WTC11 (cell line): Measurements from ENCODE around the gene TPK1. TPM values are rescaled to one million over a fixed set of nuclear protein-coding genes. Genes with fewer than 3 reads are reported as not detected.

Experiments used
- ATAC-seq: fragments of 200-7000 bp; cut with Tn5 transposase; 2 replicates; pipeline ENCODE4 v1.10.0; 2021; ENCODE audit warnings: mild to moderate bottlenecking, moderate library complexity
- CTCF ChIA-PET: fragments of 300-600 bp; sonication (Branson Sonifier 250); formaldehyde crosslinking; loops from one replicate; lab custom pipeline; 2021; ENCODE audit warnings: antibody characterized with exemption; lab: Charles Lee
- POLR2A ChIA-PET: fragments of 350-600 bp; sonication (Branson Sonifier 250); formaldehyde crosslinking; loops from one replicate; lab custom pipeline; 2021; ENCODE audit warnings: antibody characterized with exemption; lab: Charles Lee
- DNase-seq: peaks from one replicate; pipeline ENCODE4 v3.0.0; 2021; ENCODE audit warnings: low spot score
- H3K27ac Mint-ChIP-seq: 2 replicates; pipeline ENCODE4 v1.8.0; 2021; ENCODE audit warnings: mixed read lengths
- H3K27me3 Mint-ChIP-seq: 2 replicates; pipeline ENCODE4 v1.8.0; 2021; ENCODE audit warnings: low read depth, mild to moderate bottlenecking, moderate library complexity, mixed read lengths
- H3K36me3 Mint-ChIP-seq: 2 replicates; pipeline ENCODE4 v1.8.0; 2021; ENCODE audit warnings: mixed read lengths
- H3K4me1 Mint-ChIP-seq: 2 replicates; pipeline ENCODE4 v1.8.0; 2022; ENCODE audit warnings: mixed read lengths
- H3K4me3 Mint-ChIP-seq: 2 replicates; pipeline ENCODE4 v1.8.0; 2021; ENCODE audit warnings: mild to moderate bottlenecking, moderate library complexity, mixed read lengths
- H3K9me3 Mint-ChIP-seq: 2 replicates; pipeline ENCODE4 v1.8.0; 2021; ENCODE audit warnings: mixed read lengths
- ARID4B ChIP-seq: sonication (generic); formaldehyde crosslinking; IDR thresholded peaks from 2 replicates; pipeline ENCODE4 v1.8.0; 2023; ENCODE audit warnings: missing genetic modification reagents, mild to moderate bottlenecking, borderline replicate concordance
- CBFB ChIP-seq: sonication (generic); formaldehyde crosslinking; IDR thresholded peaks from 2 replicates; pipeline ENCODE4 v1.8.1; 2022; ENCODE audit warnings: mild to moderate bottlenecking, low read depth, missing genetic modification reagents
- E2F4 ChIP-seq: sonication (generic); formaldehyde crosslinking; IDR thresholded peaks from 2 replicates; pipeline ENCODE4 v1.8.1; 2022; ENCODE audit warnings: low read depth, mild to moderate bottlenecking, moderate library complexity, missing genetic modification reagents, borderline replicate concordance
- ERG ChIP-seq: fragments of 250-450 bp; sonication (Bioruptor Pico); IDR thresholded peaks from 2 replicates; pipeline ENCODE4 v1.8.0; 2021; ENCODE audit warnings: mild to moderate bottlenecking
- ESRRA ChIP-seq: sonication (generic); formaldehyde crosslinking; IDR thresholded peaks from 2 replicates; pipeline ENCODE4 v1.8.1; 2022; ENCODE audit warnings: mild to moderate bottlenecking, missing genetic modification reagents, borderline replicate concordance
- FOXJ3 ChIP-seq: sonication (generic); formaldehyde crosslinking; IDR thresholded peaks from 2 replicates; pipeline ENCODE4 v1.9.0; 2021; ENCODE audit warnings: missing genetic modification reagents, mild to moderate bottlenecking, borderline replicate concordance
- GRHL2 ChIP-seq: fragments of 250-450 bp; sonication (Bioruptor Pico); IDR thresholded peaks from 2 replicates; pipeline ENCODE4 v1.8.0; 2022; ENCODE audit warnings: mild to moderate bottlenecking, moderate library complexity; ENCODE audit not compliant: insufficient replicate concordance, severe bottlenecking
- GTF2I ChIP-seq: fragments of 250-450 bp; sonication (Bioruptor Pico); conservative IDR thresholded peaks from 2 replicates; pipeline ENCODE4 v1.4.0; 2021; ENCODE audit warnings: mild to moderate bottlenecking
- KAT7 ChIP-seq: sonication (generic); formaldehyde crosslinking; IDR thresholded peaks from 2 replicates; pipeline ENCODE4 v1.8.1; 2023; ENCODE audit warnings: missing genetic modification reagents, mild to moderate bottlenecking, borderline replicate concordance
- NFYB ChIP-seq: sonication (generic); formaldehyde crosslinking; conservative IDR thresholded peaks from 2 replicates; pipeline ENCODE4 v1.8.0; 2022; ENCODE audit warnings: low read depth, missing genetic modification reagents
- OVOL2 ChIP-seq: fragments of 250-450 bp; sonication (Bioruptor Pico); IDR thresholded peaks from 2 replicates; pipeline ENCODE4 v1.9.0; 2021; ENCODE audit warnings: mild to moderate bottlenecking, borderline replicate concordance
- PRDM15 ChIP-seq: sonication (generic); formaldehyde crosslinking; IDR thresholded peaks from 2 replicates; pipeline ENCODE4 v1.8.0; 2022; ENCODE audit warnings: missing genetic modification reagents
- PRRX2 ChIP-seq: fragments of 250-450 bp; sonication (Bioruptor Pico); IDR thresholded peaks from 2 replicates; pipeline ENCODE4 v1.8.0; 2021; ENCODE audit warnings: mild to moderate bottlenecking
- RELA ChIP-seq: sonication (generic); formaldehyde crosslinking; IDR thresholded peaks from 2 replicates; pipeline ENCODE4 v1.8.1; 2022; ENCODE audit warnings: missing genetic modification reagents, mild to moderate bottlenecking, borderline replicate concordance
- TCF7 ChIP-seq: sonication (generic); formaldehyde crosslinking; IDR thresholded peaks from 2 replicates; pipeline ENCODE4 v1.8.0; 2022; ENCODE audit warnings: mild to moderate bottlenecking, low read depth, missing genetic modification reagents, moderate library complexity
- TEAD1 ChIP-seq: sonication (generic); formaldehyde crosslinking; IDR thresholded peaks from 2 replicates; pipeline ENCODE4 v1.8.0; 2022; ENCODE audit warnings: mild to moderate bottlenecking, missing genetic modification reagents
- ZNF232 ChIP-seq: sonication (generic); formaldehyde crosslinking; IDR thresholded peaks from 2 replicates; pipeline ENCODE4 v1.8.0; 2022; ENCODE audit warnings: mild to moderate bottlenecking, missing genetic modification reagents
- ZNF532 ChIP-seq: fragments of 250-450 bp; sonication (Bioruptor Pico); IDR thresholded peaks from 2 replicates; pipeline ENCODE4 v1.9.0; 2021; ENCODE audit warnings: mild to moderate bottlenecking, borderline replicate concordance
- total RNA-seq: library from RNA; stranded (reverse); gene quantifications from 3 replicates; pipeline ENCODE4 v1.2.3, GENCODE V29; 2021

Gene TPK1
- total RNA-seq, 1 experiment from 2014 or later, result 2.7 TPM

GRCh38 chr7:144819566-144819965 lies 16.3 kb downstream of the TPK1 start:
- no peak for ATAC-seq
- ChIA-PET POLR2A (no interaction called here), CTCF (no interaction called here)
- no peaks in the 10 kb centered on the region for H3K4me1 Mint-ChIP-seq
- H3K27ac Mint-ChIP-seq, result no peak overlapping the region
- H3K27me3 Mint-ChIP-seq, result no peaks in the 10 kb centered on the region
- H3K36me3 Mint-ChIP-seq, result no peaks in the 10 kb centered on the region
- DNase-seq, result no peak
- no peak for TF ChIP-seq PRRX2 (CRISPR knock-in tag)
- TF ChIP-seq PRDM15 (CRISPR knock-in tag), result no peak
- TF ChIP-seq KAT7 (CRISPR knock-in tag), result no peak
- TF ChIP-seq ARID4B, result no peak
- no peak for TF ChIP-seq TEAD1 (CRISPR knock-in tag)
- no peak for TF ChIP-seq NFYB (CRISPR knock-in tag)
- TF ChIP-seq FOXJ3, result no peak
- TF ChIP-seq E2F4 (CRISPR knock-in tag), result no peak
- TF ChIP-seq GTF2I (CRISPR knock-in tag), result no peak
- TF ChIP-seq, all 79 proteins: peak for 0
- Mint-ChIP-seq H3K4me3 (no peak overlapping the region), H3K9me3 (no peaks in the 10 kb centered on the region)

- DNase-seq, result no peak
- Mint-ChIP-seq H3K9me3 (no peaks in the 10 kb centered on the region), H3K4me1 (no peaks in the 10 kb centered on the region), H3K27me3 (no peaks in the 10 kb centered on the region), H3K27ac (no peak overlapping the region; the same call in 1 of the 2 replicates), H3K36me3 (no peaks in the 10 kb centered on the region), H3K4me3 (no peak overlapping the region)
- ATAC-seq, result no peak
- no peak for TF ChIP-seq ESRRA (CRISPR knock-in tag)
- CTCF ChIA-PET, result no interaction called here
- POLR2A ChIA-PET, result no interaction called here
Observed at GRCh38 chr7:144818511-144818910, 17.3 kb downstream of the TPK1 start.

GRCh38 chr7:144817001-144817400 lies 18.9 kb downstream of the TPK1 start:
- Mint-ChIP-seq H3K27ac (no peak overlapping the region), H3K36me3 (no peaks in the 10 kb centered on the region), H3K4me3 (no peak overlapping the region), H3K4me1 (no peaks in the 10 kb centered on the region), H3K27me3 (no peaks in the 10 kb centered on the region), H3K9me3 (no peaks in the 10 kb centered on the region)
- ChIA-PET CTCF (no interaction called here), POLR2A (no interaction called here)
- ATAC-seq (no peak), DNase-seq (no peak)
- TF ChIP-seq GRHL2 (CRISPR knock-in tag), result no peak
- TF ChIP-seq TCF7 (CRISPR knock-in tag), result no peak
- no peak for TF ChIP-seq ESRRA (CRISPR knock-in tag)
- no peak for TF ChIP-seq ZNF532 (CRISPR knock-in tag)
- TF ChIP-seq CBFB (CRISPR knock-in tag), result no peak
- TF ChIP-seq OVOL2 (CRISPR knock-in tag), result no peak
- no peak for TF ChIP-seq ZNF232 (CRISPR knock-in tag)
- no peak for TF ChIP-seq RELA
- no peak for TF ChIP-seq ERG (CRISPR knock-in tag)
